GM23338 (cell line): ENCODE measurements around the gene OOEP. TPM values are rescaled to one million over a fixed set of nuclear protein-coding genes. Genes with fewer than 3 reads are reported as not detected.

ENCODE experiments used
- ATAC-seq: fragments of 200-7000 bp; cut with Tn5 transposase; 3 replicates; pipeline ENCODE4 v1.9.1; 2020
- DNase-seq: peaks from one replicate; pipeline ENCODE4 v3.0.0-alpha.2; 2015; ENCODE audit warnings: low spot score
- H2AFZ ChIP-seq: fragments of 200-600 bp; sonication (generic); 2 replicates; pipeline ENCODE4 v1.8.0; 2016; ENCODE audit warnings: antibody characterized with exemption, mild to moderate bottlenecking, moderate library complexity
- H3F3A ChIP-seq: fragments of 200-600 bp; sonication (generic); replicated peaks from 2 replicates; pipeline ENCODE4 v1.8.0; 2017; ENCODE audit warnings: antibody characterized with exemption, mixed run types, low read depth
- H3K27ac ChIP-seq: fragments of 200-600 bp; sonication (generic); 2 replicates; pipeline ENCODE4 v1.6.1; 2016; ENCODE audit warnings: low read depth
- H3K27me3 ChIP-seq: fragments of 200-600 bp; sonication (generic); 2 replicates; pipeline ENCODE4 v1.8.0; 2016; ENCODE audit warnings: mild to moderate bottlenecking, mixed run types, moderate library complexity; ENCODE audit not compliant: insufficient read depth
- H3K36me3 ChIP-seq: fragments of 200-600 bp; sonication (generic); 2 replicates; pipeline ENCODE4 v1.8.0; 2016; ENCODE audit warnings: mild to moderate bottlenecking; ENCODE audit not compliant: insufficient read depth
- H3K4me1 ChIP-seq: fragments of 200-600 bp; sonication (generic); 2 replicates; pipeline ENCODE4 v1.8.0; 2016; ENCODE audit warnings: mild to moderate bottlenecking, moderate library complexity; ENCODE audit not compliant: insufficient read depth
- H3K4me2 ChIP-seq: fragments of 200-600 bp; sonication (generic); 2 replicates; pipeline ENCODE4 v1.7.1; 2017; ENCODE audit warnings: mixed run types
- H3K4me3 ChIP-seq: fragments of 200-600 bp; sonication (generic); 2 replicates; pipeline ENCODE4 v1.6.1; 2016; ENCODE audit warnings: mixed run types
- H3K79me2 ChIP-seq: fragments of 200-600 bp; sonication (generic); replicated peaks from 2 replicates; pipeline ENCODE4 v1.8.0; 2017; ENCODE audit warnings: mild to moderate bottlenecking; ENCODE audit not compliant: insufficient read depth
- H3K9me2 ChIP-seq: fragments of 200-600 bp; sonication (generic); 2 replicates; pipeline ENCODE4 v1.8.0; 2017; ENCODE audit not compliant: insufficient read depth
- H4K20me1 ChIP-seq: fragments of 200-600 bp; sonication (generic); replicated peaks from 2 replicates; pipeline ENCODE4 v1.8.0; 2017; ENCODE audit warnings: mild to moderate bottlenecking; ENCODE audit not compliant: insufficient read depth
- H3K27ac Mint-ChIP-seq: 2 replicates; pipeline ENCODE4 v1.8.0; 2020; ENCODE audit warnings: inconsistent platforms, mild to moderate bottlenecking, moderate library complexity, mixed read lengths
- H3K27me3 Mint-ChIP-seq: 3 replicates; pipeline ENCODE4 v1.8.0; 2022; ENCODE audit warnings: low read depth, mild to moderate bottlenecking, moderate library complexity, mixed read lengths, inconsistent platforms; ENCODE audit not compliant: insufficient read depth, poor library complexity
- H3K36me3 Mint-ChIP-seq: 3 replicates; pipeline ENCODE4 v1.8.0; 2021; ENCODE audit warnings: low read depth, mild to moderate bottlenecking, inconsistent platforms, moderate library complexity, mixed read lengths
- H3K4me1 Mint-ChIP-seq: 3 replicates; pipeline ENCODE4 v1.8.0; 2020; ENCODE audit warnings: mild to moderate bottlenecking, inconsistent platforms, mixed read lengths
- H3K4me3 Mint-ChIP-seq: 3 replicates; pipeline ENCODE4 v1.8.0; 2021; ENCODE audit warnings: moderate library complexity, mild to moderate bottlenecking, inconsistent platforms, mixed read lengths
- H3K9me3 Mint-ChIP-seq: 3 replicates; pipeline ENCODE4 v1.8.0; 2020; ENCODE audit warnings: moderate library complexity, mild to moderate bottlenecking, inconsistent platforms, mixed read lengths
- CREB1 ChIP-seq: fragments of 250-450 bp; sonication (Bioruptor Pico); IDR thresholded peaks from 2 replicates; pipeline ENCODE4 v1.5.0; 2020; ENCODE audit warnings: low read depth, mild to moderate bottlenecking, moderate library complexity
- EZH2 ChIP-seq: fragments of 200-600 bp; sonication (generic); IDR thresholded peaks from one replicate; pipeline ENCODE4 v1.8.0; 2017; ENCODE audit warnings: antibody characterized with exemption, mild to moderate bottlenecking, low read depth; ENCODE audit not compliant: unreplicated experiment
- JUNB ChIP-seq: IDR thresholded peaks from one replicate; pipeline ENCODE4 v1.6.1; 2016; ENCODE audit warnings: antibody characterized with exemption; ENCODE audit not compliant: unreplicated experiment
- POLR2AphosphoS5 ChIP-seq: IDR thresholded peaks from 2 replicates; pipeline ENCODE4 v1.6.1; 2016; ENCODE audit warnings: antibody characterized with exemption, low read depth
- STAT1 ChIP-seq: IDR thresholded peaks from one replicate; pipeline ENCODE4 v1.6.1; 2016; ENCODE audit warnings: antibody characterized with exemption; ENCODE audit not compliant: unreplicated experiment
- ZNF114 ChIP-seq: fragments of 250-450 bp; sonication (Bioruptor Pico); IDR thresholded peaks from 2 replicates; pipeline ENCODE4 v1.5.0; 2020; ENCODE audit warnings: mild to moderate bottlenecking, moderate library complexity
- ZNF331 ChIP-seq: fragments of 250-450 bp; sonication (Bioruptor Pico); IDR thresholded peaks from 2 replicates; pipeline ENCODE4 v1.5.0; 2020; ENCODE audit warnings: low read depth, mild to moderate bottlenecking, moderate library complexity
- polyA plus RNA-seq: library from polyadenylated mRNA; unstranded; fragments of >200 nt; fragmentation: Nextera tagmentation; extraction: Ambion mirVana; gene quantifications from 2 replicates; pipeline ENCODE4 v1.2.1, GENCODE V29; 2016
- total RNA-seq: library from RNA; depleted of rRNA; stranded (reverse); fragments of >200 nt; shearing (Covaris generic); gene quantifications from 2 replicates; pipeline ENCODE4 v1.2.3, GENCODE V29; 2014
- TF ChIP-seq, protein P1 (sequence below): IDR thresholded peaks from 2 replicates; pipeline ENCODE4 v1.6.1; 2016; ENCODE audit warnings: antibody characterized with exemption
- TF ChIP-seq, protein P2 (sequence below), 2 experiments: fragments of 200-600 bp in 1 of 2; sonication (generic) in 1 of 2; conservative IDR thresholded peaks; 2 replicates each; pipeline versions ENCODE4 v1.5.1 to v1.6.1; 2016 to 2017; ENCODE audit warnings: antibody characterized with exemption in 2 of 2, low read depth in 2 of 2, mild to moderate bottlenecking in 2 of 2, moderate library complexity in 1 of 2
- TF ChIP-seq, protein P3 (sequence below): IDR thresholded peaks from one replicate; pipeline ENCODE4 v1.6.1; 2018; ENCODE audit warnings: antibody characterized with exemption; ENCODE audit not compliant: unreplicated experiment

The OOEP gene
- total and polyA plus RNA-seq, 2 experiments from 2014 or later = 0.73 TPM; not detected in 1

DNA sequence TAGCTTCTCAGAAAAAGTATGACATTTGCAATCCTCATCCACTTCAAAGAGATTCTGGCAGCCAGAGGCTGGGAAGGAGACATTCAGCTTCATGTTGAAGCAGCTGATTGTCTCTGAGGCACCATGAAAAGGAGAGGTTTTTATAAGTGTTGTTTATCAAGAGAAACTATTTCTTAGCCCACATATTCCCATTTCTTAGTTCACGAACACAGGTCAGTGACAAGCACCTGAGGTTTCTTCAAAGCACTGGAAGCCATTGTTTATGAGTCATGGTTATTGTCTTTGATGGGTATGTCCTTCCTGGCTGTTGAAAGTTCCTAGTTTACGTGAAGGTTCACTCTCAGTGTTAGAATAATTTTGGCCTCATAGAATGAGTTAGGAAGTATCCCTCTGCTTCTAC, 22.0 kb upstream of the OOEP start (continued):
- TF ChIP-seq, protein P1, sequence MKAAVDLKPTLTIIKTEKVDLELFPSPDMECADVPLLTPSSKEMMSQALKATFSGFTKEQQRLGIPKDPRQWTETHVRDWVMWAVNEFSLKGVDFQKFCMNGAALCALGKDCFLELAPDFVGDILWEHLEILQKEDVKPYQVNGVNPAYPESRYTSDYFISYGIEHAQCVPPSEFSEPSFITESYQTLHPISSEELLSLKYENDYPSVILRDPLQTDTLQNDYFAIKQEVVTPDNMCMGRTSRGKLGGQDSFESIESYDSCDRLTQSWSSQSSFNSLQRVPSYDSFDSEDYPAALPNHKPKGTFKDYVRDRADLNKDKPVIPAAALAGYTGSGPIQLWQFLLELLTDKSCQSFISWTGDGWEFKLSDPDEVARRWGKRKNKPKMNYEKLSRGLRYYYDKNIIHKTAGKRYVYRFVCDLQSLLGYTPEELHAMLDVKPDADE = no peak
- TF ChIP-seq EZH2 (no peak), CREB1 (CRISPR knock-in tag) (no peak), STAT1 (no peak), ZNF331 (CRISPR knock-in tag) (no peak), JUNB (no peak), POLR2AphosphoS5 (no peak)
- TF ChIP-seq, protein P2, sequence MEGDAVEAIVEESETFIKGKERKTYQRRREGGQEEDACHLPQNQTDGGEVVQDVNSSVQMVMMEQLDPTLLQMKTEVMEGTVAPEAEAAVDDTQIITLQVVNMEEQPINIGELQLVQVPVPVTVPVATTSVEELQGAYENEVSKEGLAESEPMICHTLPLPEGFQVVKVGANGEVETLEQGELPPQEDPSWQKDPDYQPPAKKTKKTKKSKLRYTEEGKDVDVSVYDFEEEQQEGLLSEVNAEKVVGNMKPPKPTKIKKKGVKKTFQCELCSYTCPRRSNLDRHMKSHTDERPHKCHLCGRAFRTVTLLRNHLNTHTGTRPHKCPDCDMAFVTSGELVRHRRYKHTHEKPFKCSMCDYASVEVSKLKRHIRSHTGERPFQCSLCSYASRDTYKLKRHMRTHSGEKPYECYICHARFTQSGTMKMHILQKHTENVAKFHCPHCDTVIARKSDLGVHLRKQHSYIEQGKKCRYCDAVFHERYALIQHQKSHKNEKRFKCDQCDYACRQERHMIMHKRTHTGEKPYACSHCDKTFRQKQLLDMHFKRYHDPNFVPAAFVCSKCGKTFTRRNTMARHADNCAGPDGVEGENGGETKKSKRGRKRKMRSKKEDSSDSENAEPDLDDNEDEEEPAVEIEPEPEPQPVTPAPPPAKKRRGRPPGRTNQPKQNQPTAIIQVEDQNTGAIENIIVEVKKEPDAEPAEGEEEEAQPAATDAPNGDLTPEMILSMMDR (conservative IDR thresholded peaks at IDR 0.05; ENCODE audit: low read depth in 2 of 2) = no peak

DNA sequence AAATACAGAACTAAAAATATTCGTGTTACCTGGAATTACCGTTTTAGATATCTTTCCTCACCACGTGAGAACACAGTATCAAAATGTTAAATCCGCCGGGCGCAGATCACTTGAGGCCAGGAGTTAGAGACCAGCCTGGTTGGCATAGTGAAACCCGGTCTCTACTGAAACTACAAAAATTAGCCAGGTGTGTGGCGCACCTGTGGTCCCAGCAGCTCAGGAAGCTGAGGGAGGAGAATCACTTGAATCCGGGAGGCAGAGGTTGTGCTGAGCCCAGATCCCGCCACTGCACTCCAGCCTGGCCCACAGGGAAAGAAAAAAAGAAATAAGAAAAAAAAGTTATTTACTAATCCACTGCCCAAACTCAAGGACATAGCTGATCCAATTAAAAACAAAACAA, 20.2 kb upstream of the OOEP start:
- peak; percentile 67 for DNase-seq
- Histone ChIP-seq H3K79me2 (no peaks in the 10 kb centered on the region), H3K27ac (no peak overlapping the region), H3K36me3 (no peaks in the 10 kb centered on the region), H4K20me1 (no peaks in the 10 kb centered on the region), H3K4me3 (no peak overlapping the region), H3K9me2 (no peaks in the 10 kb centered on the region), H3K4me1 (peaks cover 8% of the 10 kb centered on the region), H3K27me3 (peaks cover 4% of the 10 kb centered on the region; the same call in 1 of the 2 replicates), H2AFZ (no peak overlapping the region), H3F3A (0 out of 2 replicates have a peak, but pooled peaks cover 9% of the 10 kb centered on the region), H3K4me2 (peak overlapping the region; percentile 79)
- Mint-ChIP-seq H3K9me3 (no peaks in the 10 kb centered on the region; the same call in 2 of the 3 replicates), H3K4me1 (peaks cover 10% of the 10 kb centered on the region; the same call in 2 of the 3 replicates), H3K4me3 (peak overlapping the region; percentile 79; the same call in 2 of the 3 replicates), H3K27me3 (peaks cover 2% of the 10 kb centered on the region), H3K27ac (no peak overlapping the region), H3K36me3 (no peaks in the 10 kb centered on the region)
- peak; percentile 14 for ATAC-seq
- TF ChIP-seq POLR2AphosphoS5 (peak; percentile 41; the same call in 1 of the 2 replicates), ZNF114 (no peak), CREB1 (CRISPR knock-in tag) (no peak), EZH2 (no peak)
- TF ChIP-seq, protein P3, sequence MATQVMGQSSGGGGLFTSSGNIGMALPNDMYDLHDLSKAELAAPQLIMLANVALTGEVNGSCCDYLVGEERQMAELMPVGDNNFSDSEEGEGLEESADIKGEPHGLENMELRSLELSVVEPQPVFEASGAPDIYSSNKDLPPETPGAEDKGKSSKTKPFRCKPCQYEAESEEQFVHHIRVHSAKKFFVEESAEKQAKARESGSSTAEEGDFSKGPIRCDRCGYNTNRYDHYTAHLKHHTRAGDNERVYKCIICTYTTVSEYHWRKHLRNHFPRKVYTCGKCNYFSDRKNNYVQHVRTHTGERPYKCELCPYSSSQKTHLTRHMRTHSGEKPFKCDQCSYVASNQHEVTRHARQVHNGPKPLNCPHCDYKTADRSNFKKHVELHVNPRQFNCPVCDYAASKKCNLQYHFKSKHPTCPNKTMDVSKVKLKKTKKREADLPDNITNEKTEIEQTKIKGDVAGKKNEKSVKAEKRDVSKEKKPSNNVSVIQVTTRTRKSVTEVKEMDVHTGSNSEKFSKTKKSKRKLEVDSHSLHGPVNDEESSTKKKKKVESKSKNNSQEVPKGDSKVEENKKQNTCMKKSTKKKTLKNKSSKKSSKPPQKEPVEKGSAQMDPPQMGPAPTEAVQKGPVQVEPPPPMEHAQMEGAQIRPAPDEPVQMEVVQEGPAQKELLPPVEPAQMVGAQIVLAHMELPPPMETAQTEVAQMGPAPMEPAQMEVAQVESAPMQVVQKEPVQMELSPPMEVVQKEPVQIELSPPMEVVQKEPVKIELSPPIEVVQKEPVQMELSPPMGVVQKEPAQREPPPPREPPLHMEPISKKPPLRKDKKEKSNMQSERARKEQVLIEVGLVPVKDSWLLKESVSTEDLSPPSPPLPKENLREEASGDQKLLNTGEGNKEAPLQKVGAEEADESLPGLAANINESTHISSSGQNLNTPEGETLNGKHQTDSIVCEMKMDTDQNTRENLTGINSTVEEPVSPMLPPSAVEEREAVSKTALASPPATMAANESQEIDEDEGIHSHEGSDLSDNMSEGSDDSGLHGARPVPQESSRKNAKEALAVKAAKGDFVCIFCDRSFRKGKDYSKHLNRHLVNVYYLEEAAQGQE = no peak
